ELR (cell line): ENCODE results near the gene HEATR5A.
A peak's percentile ranks its signal among the peaks of the same experiment; 100 is the strongest.
"Not testable (repeated sequence)": the region's sequence is repeated elsewhere in the genome, so short reads cannot be mapped to it uniquely, and the experiment has no call there.

Source experiments
- DNase-seq: peaks from one replicate; pipeline ENCODE4 v3.0.0-alpha.2; 2015; ENCODE audit warnings: low read depth

Gene HEATR5A

GRCh38 chr14:31257244-31257553 is 163.2 kb downstream of the HEATR5A start:
- no peak for DNase-seq

GRCh38 chr14:31256534-31257243 is 163.7 kb downstream of the HEATR5A start:
- DNase-seq: no peak

- not testable (repeated sequence) for DNase-seq
Observed at GRCh38 chr14:31255918-31256317, 164.4 kb downstream of the HEATR5A start.

- DNase-seq: no peak
Observed at GRCh38 chr14:31255286-31255685, 165.1 kb downstream of the HEATR5A start.

- no peak for DNase-seq
Observed at GRCh38 chr14:31253746-31254471, 166.4 kb downstream of the HEATR5A start.

- no peak for DNase-seq
Observed at GRCh38 chr14:31252865-31253264, 167.5 kb downstream of the HEATR5A start.

- no peak for DNase-seq
Observed at GRCh38 chr14:31251028-31251958, 169.1 kb downstream of the HEATR5A start.

GRCh38 chr14:31244626-31245025 is 175.7 kb downstream of the HEATR5A start:
- no peak for DNase-seq

- DNase-seq: no peak
Observed at GRCh38 chr14:31243860-31244259, 176.5 kb downstream of the HEATR5A start.

- DNase-seq: peak; percentile 13
Observed at GRCh38 chr14:31242161-31242940, 178.0 kb downstream of the HEATR5A start.
